Suprapubic skin (tissue), 3 donors: ENCODE results near the gene PFAS.

Source experiments
- CTCF ChIP-seq, 2 donors: fragments of 200-600 bp in 1 of 2; fragments of 450-650 bp in 1 of 2; sonication (generic) in 1 of 2; IDR thresholded peaks; one replicate each; pipeline ENCODE4 v1.5.1; 2016 to 2019; ENCODE audit warnings: antibody characterized with exemption in 2 of 2, mild to moderate bottlenecking in 1 of 2, moderate library complexity in 1 of 2
- POLR2A ChIP-seq, 2 donors: fragments of 450-650 bp; IDR thresholded peaks; one replicate each; pipeline ENCODE4 v1.6.1; 2017; ENCODE audit warnings: antibody characterized with exemption in 2 of 2, mild to moderate bottlenecking in 2 of 2, moderate library complexity in 2 of 2

GRCh38 chr17:8212312-8213180 lies 36.5 kb upstream of the PFAS start:
- TF ChIP-seq CTCF (IDR thresholded peaks at IDR 0.05) = no peak
- TF ChIP-seq POLR2A (IDR thresholded peaks at IDR 0.05) = no peak
